IPS-11a (cell line): ENCODE data around the gene SYNGR4.

Experiments used
- H3K4me3 ChIP-seq: one replicate; pipeline ENCODE4 v1.5.1; 2013; ENCODE audit warnings: low read depth, low read length, control low read depth

The SYNGR4 gene

DNA sequence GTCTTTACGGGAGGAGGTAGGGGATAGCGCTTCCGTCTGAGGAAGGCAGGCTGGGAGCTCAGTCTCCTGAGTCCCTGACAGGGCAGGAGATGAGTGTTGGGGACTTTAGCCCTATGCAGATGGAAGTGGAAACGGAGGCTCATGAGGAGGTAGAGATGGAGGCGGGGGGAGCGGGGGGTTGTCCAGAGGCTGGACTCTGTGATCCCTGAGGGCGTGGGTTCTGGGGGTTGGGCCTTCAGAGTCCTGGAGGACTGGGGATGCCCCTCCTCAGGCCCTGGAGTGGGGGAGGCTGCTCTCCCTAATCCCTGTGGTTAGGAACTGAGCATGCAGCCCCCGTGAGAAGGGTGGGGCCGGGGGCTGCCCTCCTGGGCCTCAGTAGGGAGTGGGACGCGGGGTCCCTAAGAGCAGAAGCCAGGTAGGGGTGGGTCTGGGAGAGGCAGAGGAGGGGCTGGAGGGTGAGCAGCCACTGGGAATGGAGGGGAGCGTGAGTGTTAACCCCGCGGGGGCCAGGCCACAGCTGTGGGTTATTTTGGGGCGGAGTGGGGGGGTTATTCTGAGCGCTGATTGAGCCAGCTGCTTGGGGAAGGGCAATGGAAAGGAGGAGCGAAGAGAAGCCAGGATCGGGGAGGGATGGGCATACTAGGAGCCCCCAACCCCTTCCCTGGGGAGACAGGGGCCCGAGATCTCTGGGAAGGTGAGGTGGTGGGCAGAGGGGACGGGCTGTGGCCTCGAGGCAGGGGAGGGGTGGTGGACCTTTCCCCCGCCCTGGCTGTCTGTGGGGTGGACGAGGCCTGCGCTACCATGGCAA lies 32.1 kb downstream of the SYNGR4 start:
- H3K4me3 ChIP-seq, result no peak overlapping the region

DNA sequence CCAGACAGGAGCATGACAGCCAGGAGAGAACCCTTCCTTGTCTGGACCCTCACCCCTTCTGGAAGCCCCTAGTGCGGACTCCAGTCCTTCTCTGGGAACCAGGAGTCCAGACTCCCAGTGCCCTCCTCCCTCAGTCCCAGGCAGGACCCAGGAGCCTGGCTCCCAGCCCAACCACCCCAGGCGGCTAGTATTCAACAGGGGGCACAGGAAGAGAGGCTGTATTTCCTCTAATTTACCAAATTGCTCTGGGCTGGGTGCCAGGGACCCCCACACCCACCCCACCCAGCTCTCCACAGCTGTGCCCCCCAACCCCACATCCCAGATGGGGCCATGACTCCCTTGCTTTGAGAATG lies 32.6 kb downstream of the SYNGR4 start:
- H3K4me3 ChIP-seq, result no peak overlapping the region

DNA sequence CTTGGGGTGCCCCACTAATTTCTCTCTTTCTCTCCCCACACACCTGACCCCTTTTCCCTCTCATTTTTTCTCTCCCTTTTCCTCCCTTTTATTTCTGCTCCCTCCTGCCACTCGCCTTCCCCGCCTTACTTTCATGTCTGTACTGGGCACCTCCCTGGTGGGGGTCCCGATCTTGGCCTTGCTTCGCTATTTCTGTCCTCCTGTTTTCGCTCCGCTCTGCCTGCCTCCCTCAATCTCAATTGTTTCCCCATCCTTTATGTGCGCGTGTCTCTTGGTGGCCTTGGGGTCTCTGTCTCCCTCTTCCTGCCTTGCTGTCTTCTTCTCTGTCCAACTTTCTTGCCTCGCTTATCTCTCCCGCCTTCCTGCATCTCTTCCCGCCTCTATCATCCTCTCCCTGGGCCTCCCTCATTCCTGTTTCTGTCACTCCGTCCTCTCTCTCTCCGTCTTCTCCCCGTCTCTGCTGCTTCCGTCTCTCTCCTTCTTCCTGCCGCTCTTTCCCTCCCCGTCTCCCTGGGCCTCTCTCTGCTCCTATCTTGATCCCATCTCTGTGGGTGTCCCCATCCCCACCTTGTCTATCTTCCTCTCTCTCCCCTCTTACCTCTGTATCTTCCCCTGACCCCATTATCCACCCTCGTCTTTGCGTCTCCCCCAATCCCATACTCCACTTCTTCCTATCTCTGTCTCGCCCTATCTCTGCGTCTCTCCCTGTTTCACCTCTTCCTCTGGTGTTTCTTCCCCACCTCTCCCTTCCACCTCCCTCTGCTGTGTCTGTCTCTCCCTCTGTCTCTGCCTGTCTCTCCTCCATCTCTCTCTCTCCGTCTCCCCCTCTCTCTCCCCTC lies 33.3 kb downstream of the SYNGR4 start:
- peak overlapping the region; percentile 43 for H3K4me3 ChIP-seq

DNA sequence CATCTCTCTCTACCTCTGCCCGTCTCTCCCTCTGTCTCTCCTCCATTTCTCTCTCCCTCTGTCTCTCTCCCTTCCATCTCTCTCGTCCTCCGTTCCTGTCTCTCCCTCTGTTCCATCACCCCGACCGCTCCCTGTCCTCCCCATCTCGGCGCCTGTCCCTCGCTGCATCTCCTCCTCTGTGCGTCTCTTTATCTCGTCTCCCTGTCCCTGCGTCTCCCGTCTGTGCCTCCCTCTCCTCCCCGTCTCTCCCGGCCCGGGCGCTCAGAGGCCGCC lies 33.9 kb downstream of the SYNGR4 start:
- peak overlapping the region; percentile 43 for H3K4me3 ChIP-seq

DNA sequence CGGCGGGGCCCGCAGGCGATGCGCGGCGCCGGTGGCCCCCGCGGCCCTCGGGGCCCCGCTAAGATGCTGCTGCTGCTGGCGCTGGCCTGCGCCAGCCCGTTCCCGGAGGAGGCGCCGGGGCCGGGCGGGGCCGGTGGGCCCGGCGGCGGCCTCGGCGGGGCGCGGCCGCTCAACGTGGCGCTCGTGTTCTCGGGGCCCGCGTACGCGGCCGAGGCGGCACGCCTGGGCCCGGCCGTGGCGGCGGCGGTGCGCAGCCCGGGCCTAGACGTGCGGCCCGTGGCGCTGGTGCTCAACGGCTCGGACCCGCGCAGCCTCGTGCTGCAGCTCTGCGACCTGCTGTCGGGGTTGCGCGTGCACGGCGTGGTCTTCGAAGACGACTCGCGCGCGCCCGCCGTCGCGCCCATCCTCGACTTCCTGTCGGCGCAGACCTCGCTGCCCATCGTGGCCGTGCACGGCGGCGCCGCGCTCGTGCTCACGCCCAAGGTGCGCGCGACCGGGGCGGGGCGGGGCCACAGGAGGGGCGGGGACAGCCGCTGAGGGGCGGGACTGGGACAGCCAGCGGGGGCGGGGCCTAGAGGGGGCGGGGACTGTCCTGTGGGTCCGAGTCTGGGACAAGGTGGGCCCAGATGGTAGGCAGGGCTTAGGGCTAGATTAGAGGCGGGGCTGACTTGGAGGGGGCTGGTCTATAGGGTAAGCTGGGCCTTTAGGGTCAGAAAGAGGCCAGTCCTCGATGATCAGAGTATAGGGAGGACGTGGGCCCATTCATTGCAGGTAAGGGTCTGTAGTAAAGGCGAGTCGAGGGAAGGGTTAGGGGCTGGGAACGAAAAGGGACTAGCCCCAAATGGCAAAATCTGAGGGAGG lies 34.4 kb downstream of the SYNGR4 start:
- peak overlapping the region; percentile 43 for H3K4me3 ChIP-seq

DNA sequence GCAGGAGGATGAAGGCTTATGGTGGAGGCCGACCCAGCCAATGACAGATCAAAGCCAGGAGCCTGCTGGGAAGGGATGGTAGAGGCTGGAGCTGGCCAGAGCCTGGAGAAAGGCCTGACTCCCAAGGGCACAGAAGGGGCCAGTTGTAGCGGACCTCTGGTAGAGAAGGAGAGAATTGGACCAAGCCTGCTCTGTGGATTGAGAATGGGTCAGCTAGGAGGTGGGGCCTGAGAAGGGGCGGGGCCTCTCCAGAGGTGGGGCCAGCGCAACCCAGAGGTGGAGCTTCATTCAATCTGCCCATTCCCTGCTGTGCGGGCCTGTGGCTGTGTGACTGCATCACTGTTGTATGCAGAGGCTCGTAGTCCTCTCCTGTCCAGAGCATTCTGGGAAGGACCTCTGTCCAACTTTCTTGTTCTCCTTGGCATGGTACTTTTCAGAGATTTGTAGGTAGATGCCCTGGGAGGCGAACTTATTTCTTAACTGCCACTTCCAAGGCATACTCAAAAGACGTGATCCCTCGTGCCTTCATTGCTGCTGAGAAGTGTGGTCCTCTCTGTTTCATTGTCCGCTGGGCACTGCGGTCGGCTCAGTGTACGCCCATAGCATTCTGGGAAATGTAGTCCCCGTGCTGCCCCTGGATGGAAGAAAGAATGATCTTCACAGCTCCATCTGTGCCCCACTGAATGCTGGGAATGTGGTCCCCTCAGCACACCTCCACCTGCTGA lies 36.0 kb downstream of the SYNGR4 start:
- H3K4me3 ChIP-seq, result peak overlapping the region; percentile 22

DNA sequence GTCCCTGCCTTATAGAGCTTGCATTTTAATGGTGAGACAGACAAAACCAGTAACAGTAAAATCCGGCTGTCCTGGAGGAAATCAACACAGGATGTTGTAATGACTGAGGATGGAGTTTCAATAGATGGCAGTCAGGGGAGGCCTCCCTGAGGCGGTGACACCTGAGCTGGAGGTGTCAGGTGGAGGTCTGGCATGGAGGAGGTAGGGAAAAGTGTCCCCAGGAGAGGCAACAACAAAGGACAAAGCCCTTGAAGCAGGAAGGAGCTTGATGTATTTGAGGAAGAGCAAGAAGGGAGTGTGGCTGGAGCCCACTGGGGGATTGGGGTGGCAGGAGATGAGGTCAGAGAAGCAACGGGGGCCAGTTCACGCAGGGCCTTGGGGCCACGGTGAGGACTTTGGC lies 37.1 kb downstream of the SYNGR4 start:
- H3K4me3 ChIP-seq, result no peak overlapping the region

DNA sequence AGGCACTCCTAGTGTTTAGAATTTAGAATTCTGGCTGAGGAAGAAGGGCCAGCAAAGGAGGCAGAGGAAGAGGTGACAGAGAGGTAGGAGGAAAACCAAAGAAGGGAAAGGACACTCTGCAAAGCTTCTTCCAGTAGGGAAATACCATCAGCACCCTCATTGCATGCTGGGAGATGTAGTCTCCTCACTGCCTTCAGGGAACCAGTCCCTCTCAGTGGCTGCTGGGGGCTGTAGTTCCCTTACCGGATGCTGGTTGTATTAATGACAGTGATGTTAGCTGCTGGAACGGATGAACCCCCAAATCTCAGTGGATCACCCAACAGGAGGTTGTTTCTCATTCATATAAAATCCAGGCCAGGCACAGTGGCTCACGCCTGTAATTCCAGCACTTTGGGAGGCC lies 39.4 kb downstream of the SYNGR4 start:
- H3K4me3 ChIP-seq, result no peak overlapping the region

DNA sequence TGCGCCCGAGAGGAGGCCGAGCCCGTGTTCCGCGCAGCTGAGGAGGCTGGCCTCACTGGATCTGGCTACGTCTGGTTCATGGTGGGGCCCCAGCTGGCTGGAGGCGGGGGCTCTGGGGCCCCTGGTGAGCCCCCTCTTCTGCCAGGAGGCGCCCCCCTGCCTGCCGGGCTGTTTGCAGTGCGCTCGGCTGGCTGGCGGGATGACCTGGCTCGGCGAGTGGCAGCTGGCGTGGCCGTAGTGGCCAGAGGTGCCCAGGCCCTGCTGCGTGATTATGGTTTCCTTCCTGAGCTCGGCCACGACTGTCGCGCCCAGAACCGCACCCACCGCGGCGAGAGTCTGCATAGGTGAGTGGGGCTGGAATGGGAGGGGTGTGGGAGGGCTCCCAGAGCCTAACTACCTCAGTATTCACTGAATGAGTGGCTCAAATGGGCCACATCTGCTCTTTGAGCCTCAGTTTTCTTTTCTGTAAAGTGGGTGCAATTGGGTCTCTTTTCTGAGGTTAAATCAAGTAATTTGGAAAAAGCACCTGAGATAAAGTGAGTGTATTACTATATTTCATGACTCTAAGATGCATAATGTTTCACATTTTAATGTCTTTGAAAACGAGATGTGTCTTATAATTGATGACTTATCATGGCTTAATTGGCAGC lies 41.0 kb downstream of the SYNGR4 start:
- no peak overlapping the region for H3K4me3 ChIP-seq

DNA sequence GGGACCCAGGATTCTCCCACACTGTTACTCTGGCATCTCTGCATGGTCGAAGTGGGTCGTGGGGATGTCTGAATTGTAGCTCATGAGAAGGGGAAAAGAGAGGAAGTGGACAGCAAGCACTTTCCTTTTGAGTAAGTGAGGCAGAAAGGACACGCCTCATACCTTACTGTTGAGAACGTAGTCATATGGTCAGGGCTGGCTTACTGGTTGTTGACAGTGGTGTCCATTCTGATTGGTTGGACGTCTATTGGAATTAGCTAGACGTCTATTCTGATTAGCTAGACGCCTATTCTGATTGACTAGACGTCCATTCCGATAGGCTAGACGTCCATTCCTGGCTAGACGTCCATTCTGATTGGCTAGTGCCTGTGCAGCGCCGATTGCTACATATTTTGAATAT lies 41.7 kb downstream of the SYNGR4 start:
- H3K4me3 ChIP-seq, result no peak overlapping the region

DNA sequence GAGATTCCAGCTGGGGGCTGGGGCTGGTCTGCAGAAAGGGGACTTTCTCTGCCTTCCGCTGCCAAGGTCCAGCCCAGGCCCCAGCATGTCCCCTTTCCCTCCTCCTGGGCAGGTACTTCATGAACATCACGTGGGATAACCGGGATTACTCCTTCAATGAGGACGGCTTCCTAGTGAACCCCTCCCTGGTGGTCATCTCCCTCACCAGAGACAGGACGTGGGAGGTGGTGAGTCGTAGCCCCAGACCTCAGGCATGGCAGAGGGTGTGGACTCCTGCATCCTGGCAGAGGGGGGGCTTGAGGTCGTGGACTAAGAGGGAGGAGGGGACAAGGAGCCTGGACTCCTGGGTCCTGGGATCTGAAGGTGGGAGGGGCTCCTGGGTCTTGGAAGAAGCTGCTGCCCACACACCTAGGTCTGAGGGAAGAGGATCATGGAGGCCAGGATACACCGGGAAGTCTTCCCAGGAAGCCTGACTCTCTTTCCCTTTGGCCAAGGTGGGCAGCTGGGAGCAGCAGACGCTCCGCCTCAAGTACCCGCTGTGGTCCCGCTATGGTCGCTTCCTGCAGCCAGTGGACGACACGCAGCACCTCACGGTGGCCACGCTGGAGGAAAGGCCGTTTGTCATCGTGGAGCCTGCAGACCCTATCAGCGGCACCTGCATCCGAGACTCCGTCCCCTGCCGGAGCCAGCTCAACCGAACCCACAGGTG lies 49.9 kb downstream of the SYNGR4 start:
- no peak overlapping the region for H3K4me3 ChIP-seq

DNA sequence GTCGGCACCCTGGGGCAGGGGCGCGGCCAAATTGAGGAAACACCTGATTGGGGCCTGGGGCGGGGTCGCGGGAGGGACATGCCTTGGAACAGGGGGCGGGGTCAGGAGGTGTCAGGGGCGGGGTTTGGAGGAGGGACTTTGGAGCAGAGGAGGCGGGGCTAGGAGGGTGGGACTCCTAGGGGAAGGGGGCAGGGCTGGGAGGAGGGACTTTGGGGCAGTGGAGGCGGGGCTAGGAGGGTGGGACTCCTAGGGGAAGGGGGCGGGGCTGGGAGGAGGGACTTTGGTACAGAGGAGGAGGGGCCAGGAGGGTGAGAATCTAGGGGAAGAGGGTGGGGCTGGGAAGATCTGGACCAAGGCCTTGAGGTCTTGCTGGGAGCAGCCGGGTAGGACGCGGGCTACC lies 51.2 kb downstream of the SYNGR4 start:
- H3K4me3 ChIP-seq, result no peak overlapping the region

DNA sequence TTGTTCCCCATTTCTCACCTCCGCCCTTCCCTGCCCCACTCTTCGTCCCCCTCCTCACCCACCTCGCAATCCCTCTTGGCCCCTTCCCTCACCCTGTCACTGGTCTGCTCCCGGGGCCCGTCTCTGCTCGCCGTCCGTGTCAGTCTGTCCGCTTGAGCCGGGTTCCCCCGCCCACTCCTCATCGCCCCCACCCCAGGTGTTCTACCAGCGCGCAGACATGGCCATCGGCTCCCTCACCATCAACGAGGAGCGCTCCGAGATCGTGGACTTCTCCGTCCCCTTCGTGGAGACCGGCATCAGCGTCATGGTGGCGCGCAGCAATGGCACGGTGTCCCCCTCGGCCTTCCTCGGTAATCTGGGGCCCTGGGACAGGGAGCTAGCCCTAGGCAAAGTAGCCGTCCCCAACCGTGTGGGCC lies 51.6 kb downstream of the SYNGR4 start:
- no peak overlapping the region for H3K4me3 ChIP-seq

DNA sequence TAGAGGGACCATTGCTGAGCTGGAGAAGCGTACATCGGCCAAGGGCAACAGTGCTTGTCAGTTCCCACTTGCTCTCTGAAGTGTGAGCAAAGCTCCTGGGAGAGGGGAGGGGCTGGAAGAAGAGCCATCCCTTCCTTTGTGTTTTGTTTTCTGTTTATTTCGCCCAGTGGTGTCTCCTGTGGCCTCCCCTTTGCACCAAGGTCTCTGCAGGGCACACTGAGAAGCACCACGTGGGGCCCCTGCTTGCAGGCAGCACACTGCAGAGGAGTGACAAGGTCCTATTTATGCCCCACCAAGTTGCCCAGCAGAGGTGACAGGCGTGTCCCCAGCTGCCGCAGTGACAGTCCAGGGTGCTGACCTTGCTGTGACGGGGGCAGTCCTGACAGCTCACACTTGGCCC lies 53.3 kb downstream of the SYNGR4 start:
- no peak overlapping the region for H3K4me3 ChIP-seq

DNA sequence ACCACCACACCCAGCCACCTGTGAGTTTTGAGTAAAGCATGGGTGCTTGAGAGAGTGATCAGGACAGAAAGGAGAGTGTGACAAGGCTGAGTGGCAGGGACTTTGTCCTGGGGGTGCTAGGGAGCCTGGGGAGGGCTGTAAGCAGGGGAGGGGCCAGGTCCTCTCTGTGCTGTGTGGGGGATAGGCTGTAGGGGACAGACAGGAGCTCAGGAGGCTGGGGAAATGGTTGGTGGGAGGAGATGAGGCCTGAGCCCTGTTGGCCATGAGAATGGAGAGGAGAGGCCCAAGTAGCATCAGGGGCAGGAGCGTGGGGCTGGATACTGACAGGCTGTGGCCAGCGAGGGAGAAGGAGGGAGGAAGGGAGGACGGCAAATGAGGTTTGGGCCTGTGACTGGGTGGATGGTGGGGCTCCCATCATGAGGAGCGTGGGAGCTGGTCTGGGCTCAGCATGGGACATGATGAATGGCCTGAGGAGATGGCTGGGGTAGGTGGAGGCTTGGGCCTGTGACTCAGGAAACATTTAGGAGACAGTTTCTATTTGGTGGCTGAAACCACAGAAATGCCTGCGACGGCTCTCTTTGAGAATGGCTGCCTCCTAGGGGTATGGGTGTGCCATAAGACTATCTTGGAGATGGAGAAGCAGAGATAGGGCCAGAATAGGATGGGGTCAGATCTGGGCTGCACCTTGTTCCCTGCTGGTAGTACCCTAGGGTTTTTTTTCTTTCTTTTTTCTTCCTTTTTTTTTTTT lies 54.3 kb downstream of the SYNGR4 start:
- no peak overlapping the region for H3K4me3 ChIP-seq

DNA sequence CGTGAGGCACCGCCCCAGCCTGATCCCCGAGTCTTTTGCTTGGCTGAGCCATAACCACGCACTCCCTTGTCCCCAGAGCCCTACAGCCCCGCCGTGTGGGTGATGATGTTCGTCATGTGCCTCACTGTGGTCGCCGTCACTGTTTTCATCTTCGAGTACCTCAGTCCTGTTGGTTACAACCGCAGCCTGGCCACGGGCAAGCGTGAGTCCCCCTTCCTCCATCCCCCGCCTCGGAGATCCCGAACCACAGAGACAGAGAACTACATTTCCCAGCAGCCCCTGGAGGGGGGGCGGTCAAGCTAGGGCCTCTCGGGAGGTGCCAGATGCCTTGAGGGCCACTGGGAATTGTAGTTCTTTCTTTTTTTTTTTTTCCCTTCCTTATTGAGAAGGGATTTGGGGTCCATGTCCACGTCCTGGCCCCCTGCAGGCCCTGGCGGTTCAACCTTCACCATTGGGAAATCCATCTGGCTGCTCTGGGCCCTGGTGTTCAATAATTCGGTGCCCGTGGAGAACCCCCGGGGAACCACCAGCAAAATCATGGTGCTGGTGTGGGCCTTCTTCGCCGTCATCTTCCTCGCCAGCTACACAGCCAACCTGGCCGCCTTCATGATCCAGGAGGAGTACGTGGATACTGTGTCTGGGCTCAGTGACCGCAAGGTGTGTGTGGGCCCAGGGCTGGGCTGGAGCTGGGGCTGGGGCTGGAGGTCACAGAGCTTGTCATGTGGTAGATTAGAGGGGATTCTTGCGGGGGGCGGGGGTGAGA lies 55.2 kb downstream of the SYNGR4 start:
- no peak overlapping the region for H3K4me3 ChIP-seq

DNA sequence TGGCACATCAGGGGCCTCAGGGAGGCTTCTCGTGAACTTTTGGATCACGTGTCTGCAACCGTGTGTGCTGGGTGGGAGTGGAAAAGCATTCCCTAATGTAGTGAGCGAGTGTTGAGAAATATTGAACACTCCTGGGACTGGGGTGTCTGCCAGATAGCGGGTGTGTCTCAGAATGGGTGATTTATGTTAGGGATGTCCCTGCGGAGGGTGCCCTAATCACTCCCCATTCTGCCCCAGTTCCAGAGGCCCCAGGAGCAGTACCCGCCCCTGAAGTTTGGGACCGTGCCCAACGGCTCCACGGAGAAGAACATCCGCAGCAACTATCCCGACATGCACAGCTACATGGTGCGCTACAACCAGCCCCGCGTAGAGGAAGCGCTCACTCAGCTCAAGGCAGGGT lies 57.4 kb downstream of the SYNGR4 start:
- H3K4me3 ChIP-seq, result no peak overlapping the region

DNA sequence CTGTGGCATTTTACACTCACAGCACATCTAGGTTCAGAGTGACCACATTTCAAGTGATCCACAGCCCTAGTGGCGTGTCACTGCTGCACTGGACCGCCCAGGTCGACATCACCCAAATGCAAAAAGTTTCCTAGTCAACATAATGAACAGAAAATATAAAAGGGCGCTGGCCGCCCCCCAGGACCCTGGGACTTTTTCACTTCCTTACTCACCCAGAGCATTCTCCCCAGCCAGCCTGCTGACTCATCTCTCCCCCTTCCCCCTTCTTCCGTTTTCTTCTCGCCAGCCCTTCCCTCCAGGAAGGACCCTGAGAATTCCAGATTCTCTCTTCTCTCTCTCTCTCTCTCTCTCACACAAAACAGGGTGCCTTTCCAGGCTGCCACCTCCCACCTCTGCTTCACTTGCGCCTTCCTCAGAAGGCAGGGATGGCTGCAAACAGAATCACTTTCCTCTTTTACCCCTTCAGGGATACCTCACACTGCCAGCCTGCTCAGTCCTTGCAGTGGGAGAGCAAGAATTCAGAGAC lies 60.6 kb downstream of the SYNGR4 start:
- H3K4me3 ChIP-seq, result no peak overlapping the region
